Activated CD4-positive, alpha-beta memory T cell treated with anti-CD3 and anti-CD28 coated beads for 36 hours (primary cell): ENCODE measurements around the gene SSR4. TPM values are rescaled to one million over a fixed set of nuclear protein-coding genes. Genes with fewer than 3 reads are reported as not detected.
A peak's percentile ranks its signal among the peaks of the same experiment; 100 is the strongest.
"Not testable (repeated sequence)": the region's sequence is repeated elsewhere in the genome, so short reads cannot be mapped to it uniquely, and the experiment has no call there.

Experiments used
- CTCF ChIA-PET: fragments of 350-600 bp; sonication (Branson Sonifier 250); formaldehyde crosslinking; loops from one replicate; lab custom pipeline; 2021; ENCODE audit warnings: antibody characterized with exemption, inconsistent platforms; lab: Charles Lee
- POLR2A ChIA-PET: fragments of 350-600 bp; sonication (Branson Sonifier 250); formaldehyde crosslinking; loops from one replicate; lab custom pipeline; 2021; ENCODE audit warnings: antibody characterized with exemption; lab: Charles Lee
- DNase-seq: peaks from one replicate; pipeline ENCODE4 v3.0.0-alpha.2; 2020
- H3K27ac Mint-ChIP-seq: one replicate; pipeline ENCODE4 v1.8.0; 2021; ENCODE audit warnings: mixed read lengths
- H3K27me3 Mint-ChIP-seq: one replicate; pipeline ENCODE4 v1.8.0; 2021; ENCODE audit warnings: mixed read lengths
- H3K36me3 Mint-ChIP-seq: one replicate; pipeline ENCODE4 v1.8.0; 2021; ENCODE audit warnings: mixed read lengths
- H3K4me1 Mint-ChIP-seq: one replicate; pipeline ENCODE4 v1.8.0; 2021; ENCODE audit warnings: low read depth, mixed read lengths
- H3K4me3 Mint-ChIP-seq: one replicate; pipeline ENCODE4 v1.8.0; 2021; ENCODE audit warnings: mild to moderate bottlenecking, mixed read lengths
- H3K9me3 Mint-ChIP-seq: one replicate; pipeline ENCODE4 v1.8.0; 2021; ENCODE audit warnings: mixed read lengths
- intact Hi-C: fragments of 100-400 bp; cut with micrococcal nuclease; formaldehyde crosslinking; loops from one replicate; pipeline ENCODE4 v1.15.1; 2023
- total RNA-seq, 2 experiments: library from RNA; stranded (reverse); gene quantifications; one replicate each; pipeline ENCODE4 v1.2.3, GENCODE V29; 2021

SSR4 gene
- total RNA-seq: 100 to 1,000 TPM; 194 to 203 TPM

DNA sequence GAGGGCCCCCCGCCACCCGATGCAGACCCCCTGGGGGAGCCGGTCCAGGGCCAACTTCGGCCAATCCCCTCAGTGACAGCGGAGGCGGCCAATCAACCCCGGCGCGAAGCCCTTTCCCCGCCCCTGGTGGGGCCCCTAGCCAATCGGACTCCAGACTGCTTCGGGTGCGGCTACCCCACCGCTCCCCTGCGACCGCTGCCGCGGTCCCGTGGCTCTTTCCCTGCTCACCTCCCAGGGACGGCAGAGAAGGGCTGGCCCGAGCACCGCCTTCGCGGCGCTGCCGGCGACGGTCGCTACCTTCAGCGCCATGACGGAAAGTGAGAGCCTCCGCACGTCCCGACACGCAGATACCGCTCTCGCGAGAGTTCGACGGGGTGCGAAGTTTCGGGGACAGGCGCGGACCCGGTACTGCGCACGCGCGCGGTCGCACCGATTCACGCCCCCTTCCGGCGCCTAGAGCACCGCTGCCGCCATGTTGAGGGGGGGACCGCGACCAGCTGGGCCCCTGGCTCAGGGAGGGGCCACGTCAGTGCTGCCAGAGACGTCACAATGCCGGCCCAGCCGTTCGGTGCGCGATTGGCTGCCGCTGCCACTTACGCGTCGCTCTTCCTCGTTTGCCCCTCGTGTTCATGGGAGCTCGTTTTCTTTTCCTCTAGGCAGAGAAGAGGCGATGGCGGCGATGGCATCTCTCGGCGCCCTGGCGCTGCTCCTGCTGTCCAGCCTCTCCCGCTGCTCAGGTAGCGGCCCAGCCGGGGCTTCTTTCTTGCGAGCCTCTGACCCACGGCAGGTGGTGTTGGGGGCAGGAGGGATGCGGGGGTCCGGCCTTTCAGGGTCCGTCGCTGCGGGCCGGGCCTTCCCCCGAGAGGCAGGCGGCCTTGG, at the start of gene SSR4, which contains the start of gene IDH3G:
Gene SSR4, plus strand, starts transcription at position 651 of the 879 bp plus-strand sequence. Its CDS starts 20 bp downstream, at position 671.
Gene IDH3G, minus strand, starts transcription at position 358 of the 879 bp plus-strand sequence. Its CDS starts 49 bp downstream, at position 309.
- DNase-seq: peak; percentile 95
- Mint-ChIP-seq H3K27me3 (no peaks in the 10 kb centered on the region), H3K27ac (peak within 1 kb of the TSS; percentile 80), H3K4me1 (peaks cover 18% of the 10 kb centered on the region), H3K9me3 (no peaks in the 10 kb centered on the region), H3K4me3 (peak within 1 kb of the TSS; percentile 90), H3K36me3 (peaks cover 5% of the 10 kb centered on the region)
- ChIA-PET POLR2A (interaction anchor here (0.9 to 1.6 kb wide), 4 partner anchors 12 to 131 kb away, joined by 3 to 17 read pairs (median 4); partner anchors contain the start of gene ARHGAP4), CTCF (interaction anchor here (0.8 to 1.3 kb wide), 7 partner anchors 28 to 153 kb away, joined by 3 to 6 read pairs (median 3); partner anchors contain the start of genes ARHGAP4 and SLC6A8)
- intact Hi-C loops: loop anchor here (1.0 to 10.0 kb wide), 6 partner anchors 69 to 643 kb away; partner anchors contain the start of genes ABCD1, BCAP31, GDI1 and HAUS7

DNA sequence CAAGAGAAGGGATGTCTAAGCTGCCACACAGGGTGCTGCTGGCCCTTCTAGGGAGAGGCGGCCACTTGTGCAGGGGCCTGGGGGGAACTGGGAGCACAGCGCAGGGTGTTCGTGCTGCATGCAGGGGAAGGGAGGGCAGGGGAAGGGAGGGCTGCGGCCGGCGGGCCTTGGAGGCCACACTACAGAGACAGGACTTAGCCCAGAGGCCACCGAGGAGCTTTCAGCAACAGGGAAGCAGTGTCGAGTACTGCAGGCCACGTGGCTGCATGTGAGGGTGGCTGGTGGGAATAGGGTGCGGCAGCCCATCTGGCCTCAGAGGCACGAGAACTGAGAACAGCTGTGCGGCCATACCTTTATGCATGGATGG, 49.4 kb upstream of the SSR4 start:
- CTCF ChIA-PET, intact Hi-C loops, H3K9me3 Mint-ChIP-seq, H3K36me3 Mint-ChIP-seq, POLR2A ChIA-PET, H3K27me3 Mint-ChIP-seq, H3K4me3 Mint-ChIP-seq, DNase-seq, H3K27ac Mint-ChIP-seq: not testable (repeated sequence)
- H3K4me1 Mint-ChIP-seq: peaks cover 10% of the 10 kb centered on the region

DNA sequence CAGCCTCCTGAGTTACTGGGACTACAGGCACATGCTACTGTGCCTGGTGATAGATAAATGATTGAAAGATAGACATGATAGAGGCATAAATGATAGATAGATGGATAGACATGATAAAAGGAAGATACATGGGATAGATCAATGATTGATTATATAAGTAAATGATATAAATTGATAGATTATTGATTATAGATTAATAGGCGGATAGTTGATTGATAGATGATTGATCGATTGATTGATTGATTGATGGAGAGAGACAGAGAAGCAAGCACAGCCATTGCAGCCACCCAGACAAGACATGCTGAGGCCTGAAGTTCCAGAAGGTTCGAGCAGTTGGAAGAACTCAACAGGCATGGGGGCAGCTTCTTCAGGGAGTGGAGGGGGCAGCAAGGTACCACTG, 48.1 kb upstream of the SSR4 start:
- H3K4me3 Mint-ChIP-seq: no peak overlapping the region
- H3K27ac Mint-ChIP-seq: no peak overlapping the region
- H3K9me3 Mint-ChIP-seq: no peaks in the 10 kb centered on the region
- H3K36me3 Mint-ChIP-seq: no peaks in the 10 kb centered on the region
- intact Hi-C loops: no loop called here
- DNase-seq: no peak
- ChIA-PET POLR2A (no interaction called here), CTCF (no interaction called here)
- H3K4me1 Mint-ChIP-seq: no peaks in the 10 kb centered on the region
- no peaks in the 10 kb centered on the region for H3K27me3 Mint-ChIP-seq

DNA sequence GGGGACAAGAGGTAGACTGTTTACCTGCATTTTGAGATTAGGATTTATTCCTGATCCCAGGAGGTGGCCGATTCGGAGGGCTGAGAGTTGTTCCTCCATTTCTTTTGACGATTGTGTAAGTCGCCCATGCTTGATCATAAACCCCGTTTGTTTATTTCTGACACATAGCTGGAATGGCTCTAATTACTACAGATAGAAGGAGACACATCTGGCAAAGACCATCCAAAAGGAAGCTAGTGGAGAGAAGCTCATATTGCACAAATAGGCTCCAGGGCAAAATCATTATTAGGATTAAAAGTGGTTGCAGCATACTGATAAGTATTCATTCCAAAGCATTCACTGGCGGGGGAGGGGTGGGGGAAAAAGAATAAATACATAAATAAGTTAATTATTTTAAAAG, 47.5 kb upstream of the SSR4 start:
- H3K36me3 Mint-ChIP-seq, intact Hi-C loops, H3K9me3 Mint-ChIP-seq, CTCF ChIA-PET, H3K27me3 Mint-ChIP-seq, H3K4me3 Mint-ChIP-seq, H3K27ac Mint-ChIP-seq, POLR2A ChIA-PET, DNase-seq, H3K4me1 Mint-ChIP-seq: not testable (repeated sequence)

DNA sequence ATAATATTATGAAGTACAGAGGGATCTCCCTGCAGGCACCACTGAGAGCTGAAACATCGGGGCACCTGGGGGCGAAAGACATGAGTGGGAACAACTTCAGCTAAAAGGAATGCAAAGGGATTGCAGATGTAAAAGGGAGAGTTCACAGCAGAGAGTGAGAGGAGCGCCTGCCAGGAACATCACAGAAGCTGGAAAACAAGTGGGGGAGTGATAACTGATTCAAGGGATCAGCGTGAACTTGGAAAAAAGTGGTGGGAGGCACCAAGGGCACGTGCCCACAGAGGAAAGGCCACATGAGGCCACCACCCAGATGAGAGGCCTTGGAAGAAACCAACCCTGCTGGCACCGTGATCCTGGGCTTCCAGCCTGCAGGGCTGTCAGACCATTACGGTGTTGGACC, 45.5 kb upstream of the SSR4 start:
- POLR2A ChIA-PET, H3K27me3 Mint-ChIP-seq, CTCF ChIA-PET, H3K36me3 Mint-ChIP-seq, intact Hi-C loops, H3K9me3 Mint-ChIP-seq, H3K27ac Mint-ChIP-seq, H3K4me1 Mint-ChIP-seq, DNase-seq, H3K4me3 Mint-ChIP-seq: not testable (repeated sequence)

DNA sequence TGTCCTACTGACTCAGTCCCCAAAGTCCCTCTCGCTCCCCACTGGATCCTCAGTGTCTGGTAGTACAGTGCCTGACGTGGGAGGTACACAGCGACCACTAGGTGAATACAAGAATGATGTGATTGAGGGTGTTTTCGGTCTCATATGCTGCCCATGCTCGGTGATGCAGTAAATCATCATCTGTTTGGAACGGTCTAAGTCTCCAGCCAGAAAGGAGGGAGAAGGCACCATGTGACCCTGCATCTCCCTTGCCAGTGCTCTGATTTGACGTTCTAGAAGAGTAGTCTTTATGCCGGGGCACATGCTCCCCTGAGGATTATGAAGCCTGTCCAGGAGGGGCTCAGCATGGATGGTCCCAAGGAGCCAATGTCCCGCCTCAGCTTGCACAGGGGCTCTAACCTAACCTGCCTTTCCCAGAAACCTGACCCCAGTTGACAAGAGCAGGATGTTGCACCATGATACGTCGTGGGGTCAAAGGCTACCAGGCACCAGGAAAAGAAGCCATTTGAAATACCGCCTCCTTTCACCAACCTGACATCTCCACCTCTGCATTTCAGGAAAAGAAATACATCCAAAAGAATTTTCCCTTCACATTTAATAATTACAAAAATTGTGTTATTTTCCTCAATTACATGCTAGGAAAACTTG, 44.2 kb upstream of the SSR4 start:
- POLR2A ChIA-PET: no interaction called here
- Mint-ChIP-seq H3K4me1 (no peaks in the 10 kb centered on the region), H3K4me3 (no peak overlapping the region), H3K27ac (no peak overlapping the region), H3K9me3 (no peaks in the 10 kb centered on the region), H3K27me3 (no peaks in the 10 kb centered on the region), H3K36me3 (no peaks in the 10 kb centered on the region)
- DNase-seq: no peak
- intact Hi-C loops: no loop called here
- CTCF ChIA-PET: no interaction called here

DNA sequence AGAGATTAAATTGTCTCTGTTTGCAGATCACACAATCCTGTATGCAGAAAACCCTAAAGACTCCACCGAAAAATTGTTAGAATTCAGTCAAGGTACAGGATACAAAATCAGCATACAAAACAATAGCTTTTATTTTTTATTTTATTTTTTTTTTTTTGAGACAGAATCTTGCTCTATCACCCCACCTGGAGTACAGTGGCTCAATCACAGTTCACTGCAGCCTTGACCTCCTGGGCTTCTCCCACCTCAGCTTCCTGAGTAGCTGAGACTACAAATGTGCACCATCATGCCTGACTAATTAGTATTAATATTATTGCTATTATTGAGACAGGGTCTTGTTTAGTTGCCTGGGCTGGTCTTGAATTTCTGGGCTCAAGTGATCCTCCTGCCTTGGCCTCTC, 39.3 kb upstream of the SSR4 start:
- Mint-ChIP-seq H3K36me3 (no peaks in the 10 kb centered on the region), H3K27ac (no peak overlapping the region), H3K4me1 (no peaks in the 10 kb centered on the region), H3K9me3 (no peaks in the 10 kb centered on the region), H3K27me3 (no peaks in the 10 kb centered on the region), H3K4me3 (no peak overlapping the region)
- intact Hi-C loops: no loop called here
- ChIA-PET CTCF (no interaction called here), POLR2A (interaction anchor here (0.6 kb wide), 1 partner anchor 190 kb away, joined by 3 read pairs; no protein-coding TSS in a partner anchor)
- DNase-seq: no peak

DNA sequence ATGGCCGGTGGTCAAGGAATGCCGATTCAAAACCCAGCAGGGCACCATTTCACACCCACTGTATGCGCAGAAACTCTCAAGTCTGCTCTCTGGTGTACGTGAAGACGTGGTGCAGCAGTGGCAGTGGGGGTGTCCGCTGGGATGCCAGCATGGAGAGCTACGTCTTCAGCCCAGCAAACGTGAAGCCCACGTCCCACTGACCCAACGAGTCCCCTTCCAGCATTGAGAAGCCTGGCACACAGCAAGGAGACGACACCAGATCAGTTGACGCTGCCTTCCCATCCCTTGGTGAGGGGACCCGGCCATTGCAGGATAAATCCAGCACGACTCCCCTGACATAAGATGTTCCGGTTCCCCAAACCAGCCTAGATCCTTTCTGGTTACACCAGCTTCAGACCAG, 32.6 kb upstream of the SSR4 start:
- Mint-ChIP-seq H3K4me1 (peaks cover 9% of the 10 kb centered on the region), H3K27ac (no peak overlapping the region), H3K4me3 (no peak overlapping the region), H3K27me3 (no peaks in the 10 kb centered on the region), H3K36me3 (no peaks in the 10 kb centered on the region), H3K9me3 (no peaks in the 10 kb centered on the region)
- ChIA-PET POLR2A (no interaction called here), CTCF (no interaction called here)
- DNase-seq: no peak
- intact Hi-C loops: no loop called here

DNA sequence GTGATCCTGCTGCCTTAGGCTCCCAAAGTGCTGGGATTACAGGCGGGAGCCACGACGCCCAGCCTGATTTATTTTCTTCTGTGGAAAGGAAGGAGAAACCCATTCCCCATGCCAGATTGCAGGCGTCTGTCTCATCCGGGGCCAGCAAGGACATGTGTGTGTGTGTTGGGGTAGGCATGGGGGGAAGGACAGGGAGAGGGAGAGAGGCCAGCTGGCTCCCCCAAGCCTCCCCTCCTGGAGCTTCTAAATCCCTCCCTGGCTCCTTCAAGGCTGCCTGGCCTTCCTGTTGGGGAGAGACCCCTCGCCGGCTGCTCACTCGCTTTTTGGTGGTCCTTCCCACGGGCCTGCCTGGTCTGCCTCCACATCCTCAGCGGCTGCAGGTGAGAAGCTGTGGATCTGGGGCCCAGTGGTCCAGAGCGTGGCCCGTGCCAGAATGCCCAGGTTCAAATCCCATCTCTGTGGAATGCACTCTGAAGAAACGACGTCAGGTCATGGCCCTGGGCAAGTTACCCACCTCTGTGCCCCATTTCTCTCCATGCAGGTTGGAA, 31.8 kb upstream of the SSR4 start:
- H3K36me3 Mint-ChIP-seq: no peaks in the 10 kb centered on the region
- H3K9me3 Mint-ChIP-seq: no peaks in the 10 kb centered on the region
- no peak for DNase-seq
- ChIA-PET POLR2A (no interaction called here), CTCF (interaction anchor here (1.0 to 2.1 kb wide), 5 partner anchors 27 to 191 kb away, joined by 3 to 24 read pairs (median 3); partner anchors contain the start of genes IDH3G and SSR4)
- no peak overlapping the region for H3K4me3 Mint-ChIP-seq
- no peak overlapping the region for H3K27ac Mint-ChIP-seq
- H3K4me1 Mint-ChIP-seq: peaks cover 9% of the 10 kb centered on the region
- intact Hi-C loops: no loop called here
- no peaks in the 10 kb centered on the region for H3K27me3 Mint-ChIP-seq

DNA sequence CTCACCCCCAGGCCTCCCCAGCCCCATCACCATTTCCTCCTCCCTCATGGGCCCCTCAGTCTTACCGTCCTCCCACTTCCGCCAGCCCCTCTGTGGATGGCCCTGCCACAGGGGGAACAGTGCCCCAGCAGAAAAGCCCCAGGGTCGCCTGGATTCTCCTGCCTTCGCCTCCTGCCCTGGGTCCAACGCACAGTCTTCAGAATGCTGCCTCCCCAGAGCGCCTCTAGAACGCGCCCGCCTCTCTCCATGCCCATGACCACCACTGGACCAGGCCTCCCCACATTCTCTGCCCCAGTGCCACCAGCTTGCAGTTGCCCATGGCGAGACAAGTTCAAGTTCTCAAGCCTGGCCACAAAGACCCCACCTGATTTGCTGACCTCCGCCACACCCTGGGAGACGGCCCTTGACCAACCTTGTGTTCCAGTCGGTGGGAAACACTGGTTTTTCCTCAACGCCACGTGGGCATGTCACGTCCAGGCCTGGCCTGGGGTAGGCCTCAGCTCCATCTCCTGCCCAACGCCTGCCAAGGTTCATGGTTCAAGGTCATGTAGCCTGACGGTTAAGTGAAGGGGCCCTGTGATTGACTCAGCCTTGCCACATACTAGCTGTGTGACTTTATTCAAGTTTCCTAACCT, 31.1 kb upstream of the SSR4 start:
- Mint-ChIP-seq H3K27me3 (no peaks in the 10 kb centered on the region), H3K27ac (no peak overlapping the region), H3K36me3 (no peaks in the 10 kb centered on the region), H3K4me1 (peaks cover 9% of the 10 kb centered on the region), H3K9me3 (no peaks in the 10 kb centered on the region), H3K4me3 (no peak overlapping the region)
- intact Hi-C loops: no loop called here
- ChIA-PET CTCF (interaction anchor here (1.0 to 2.1 kb wide), 7 partner anchors 28 to 303 kb away, joined by 3 to 24 read pairs (median 3); partner anchors contain the start of genes IDH3G and SSR4), POLR2A (no interaction called here)
- DNase-seq: no peak

DNA sequence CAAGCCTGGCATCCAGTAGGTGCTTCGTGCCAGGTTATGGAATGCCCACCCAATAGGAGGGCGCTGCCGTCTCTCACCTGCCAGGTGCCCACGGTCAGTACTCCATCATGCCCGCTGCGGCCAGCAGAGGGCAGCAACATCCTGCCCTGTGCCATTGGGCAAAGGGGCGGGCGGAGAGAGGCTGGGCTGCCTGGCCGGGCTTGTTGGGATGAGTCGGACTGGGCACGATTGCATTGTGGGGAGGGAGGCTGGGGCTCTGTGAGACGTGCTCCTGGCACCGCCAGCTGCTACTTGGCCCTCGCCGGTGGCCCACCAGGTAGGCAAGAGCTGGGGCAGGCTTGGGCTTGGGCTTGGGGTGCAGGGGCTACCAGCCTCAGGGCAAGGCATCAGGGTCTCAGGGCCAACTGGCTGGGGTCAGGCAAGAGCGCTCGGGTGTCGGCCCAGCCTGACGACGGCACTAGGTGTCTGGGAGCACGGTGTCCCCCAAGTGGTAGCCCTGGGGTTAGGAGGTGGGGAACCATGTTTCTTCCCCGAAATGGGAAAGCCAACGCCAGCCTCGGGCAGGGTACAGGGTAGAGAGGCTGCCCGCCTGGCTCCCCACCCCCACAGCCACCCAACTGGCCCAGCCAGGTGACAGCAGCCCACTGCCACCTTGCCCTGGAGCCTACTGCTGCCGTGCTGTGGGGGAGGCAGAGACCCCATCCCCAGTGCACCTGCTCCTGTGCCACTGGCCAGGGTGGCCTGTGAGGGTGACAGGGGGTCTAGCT, 30.3 kb upstream of the SSR4 start, which contains the start of gene PLXNB3:
Gene PLXNB3, plus strand, starts transcription at position 261 of the 767 bp plus-strand sequence. CDS start 1,287 bp downstream, outside the sequence.
- H3K27ac Mint-ChIP-seq: no peak within 1 kb of the TSS
- no peak within 1 kb of the TSS for H3K4me3 Mint-ChIP-seq

More for the DNA sequence above, 30.3 kb upstream of the SSR4 start, which contains the start of gene PLXNB3:
- CTCF ChIA-PET: interaction anchor here (0.7 to 2.1 kb wide), 6 partner anchors 125 to 302 kb away, joined by 3 to 24 read pairs (median 4); no protein-coding TSS in a partner anchor
- peak; percentile 84 for DNase-seq
- POLR2A ChIA-PET: no interaction called here
- intact Hi-C loops: loop anchor here (1.0 kb wide), 2 partner anchors 120 to 183 kb away; no protein-coding TSS in a partner anchor
- Mint-ChIP-seq H3K4me1 (peaks cover 9% of the 10 kb centered on the region), H3K9me3 (no peaks in the 10 kb centered on the region), H3K27me3 (no peaks in the 10 kb centered on the region), H3K36me3 (no peaks in the 10 kb centered on the region)
